ENCODE results near the gene NOL12.
"Not testable (repeated sequence)": the region's sequence is repeated elsewhere in the genome, so short reads cannot be mapped to it uniquely, and the experiment has no call there.

Gene NOL12

GRCh38 chr22:37703906-37704305, 17.8 kb downstream of the NOL12 start:
- no peak for DNase-seq
- in situ Hi-C loops (cut with MboI; ENCODE audit: low pct_unique_long_range_greater_than_20kb, low sequenced_read_pairs): no loop called here

DNA sequence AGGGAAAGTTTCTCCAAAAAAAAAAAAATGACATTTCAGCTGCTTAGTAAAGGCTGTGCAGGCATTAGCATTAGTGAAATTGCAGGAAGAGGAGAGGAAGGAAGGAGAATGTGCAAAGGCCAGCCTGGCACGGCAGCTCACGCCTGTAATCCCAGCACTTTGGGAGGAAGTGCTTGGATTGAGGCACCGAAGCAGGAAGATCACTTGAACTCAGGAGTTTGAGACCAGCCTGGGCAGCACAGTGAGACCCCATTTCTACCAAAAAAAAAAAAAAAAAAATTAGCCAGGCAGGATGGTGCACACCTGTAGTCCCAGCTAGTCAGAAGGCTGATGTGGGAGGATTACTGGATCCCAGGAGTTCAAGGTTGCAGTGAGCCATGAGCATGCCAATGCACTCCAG, 18.5 kb downstream of the NOL12 start:
- DNase-seq: no peak
- in situ Hi-C loops (cut with MboI; ENCODE audit: low pct_unique_long_range_greater_than_20kb, low sequenced_read_pairs): no loop called here

DNA sequence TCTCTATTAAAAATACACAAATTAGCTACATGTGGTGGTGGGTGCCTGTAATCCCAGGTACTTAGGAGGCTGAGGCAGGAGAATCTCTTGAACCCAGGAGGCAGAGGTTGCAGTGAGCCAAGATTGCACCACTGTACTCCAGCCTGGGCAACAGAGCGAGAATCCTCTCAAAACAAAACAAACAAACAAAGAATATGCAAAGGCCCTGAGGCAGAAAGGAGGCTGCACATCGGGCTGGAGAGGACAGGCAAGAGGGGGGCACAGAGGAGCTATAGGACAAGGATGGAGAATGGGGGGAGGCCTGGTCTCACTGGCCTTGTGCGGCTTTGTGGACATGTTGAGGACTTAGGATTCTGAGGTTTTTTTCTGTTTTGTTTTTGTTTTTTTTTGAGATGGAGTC, 19.1 kb downstream of the NOL12 start:
- in situ Hi-C loops (cut with MboI; ENCODE audit: low pct_unique_long_range_greater_than_20kb, low sequenced_read_pairs): no loop called here
- no peak for DNase-seq

- in situ Hi-C loops (cut with MboI; ENCODE audit: low pct_unique_long_range_greater_than_20kb, low sequenced_read_pairs): no loop called here
Observed at GRCh38 chr22:37708580-37709444, 22.7 kb downstream of the NOL12 start.

DNA sequence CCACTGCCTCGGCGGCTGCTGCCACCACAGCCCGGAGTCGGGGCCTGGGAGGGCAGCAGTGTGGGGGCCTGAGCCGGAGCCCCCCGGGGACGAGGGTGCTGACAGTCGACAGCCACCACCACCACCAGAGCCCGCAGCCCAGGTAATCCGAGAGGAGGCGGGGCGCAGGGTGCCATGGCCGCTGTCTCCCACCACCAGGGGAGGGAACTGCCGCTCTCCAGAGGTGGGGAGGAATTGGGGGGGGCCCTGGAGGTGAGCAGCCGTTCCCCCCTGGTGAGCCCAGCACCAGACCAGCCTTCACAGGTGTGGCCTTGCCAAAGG, 23.3 kb downstream of the NOL12 start:
- DNase-seq: no peak
- in situ Hi-C loops (cut with MboI; ENCODE audit: low pct_unique_long_range_greater_than_20kb, low sequenced_read_pairs): no loop called here

More at GRCh38 chr22:37708580-37709444, 22.7 kb downstream of the NOL12 start:
- no peak for DNase-seq

GRCh38 chr22:37710675-37711074, 24.5 kb downstream of the NOL12 start:
- DNase-seq: no peak
- in situ Hi-C loops (cut with MboI; ENCODE audit: low pct_unique_long_range_greater_than_20kb, low sequenced_read_pairs): no loop called here

GRCh38 chr22:37711490-37711889, 25.3 kb downstream of the NOL12 start:
- in situ Hi-C loops (cut with MboI; ENCODE audit: low pct_unique_long_range_greater_than_20kb, low sequenced_read_pairs): no loop called here
- no peak for DNase-seq

- in situ Hi-C loops (cut with MboI; ENCODE audit: low pct_unique_long_range_greater_than_20kb, low sequenced_read_pairs): no loop called here
- DNase-seq: no peak
Observed at GRCh38 chr22:37713761-37714160, 27.6 kb downstream of the NOL12 start.

- in situ Hi-C loops (cut with MboI; ENCODE audit: low pct_unique_long_range_greater_than_20kb, low sequenced_read_pairs): no loop called here
- DNase-seq: no peak
Observed at GRCh38 chr22:37714634-37715033, 28.5 kb downstream of the NOL12 start.

- no peak for DNase-seq
- in situ Hi-C loops (cut with MboI; ENCODE audit: low pct_unique_long_range_greater_than_20kb, low sequenced_read_pairs): no loop called here
Observed at GRCh38 chr22:37715760-37716159, 29.6 kb downstream of the NOL12 start.

- DNase-seq: no peak
- in situ Hi-C loops (cut with MboI; ENCODE audit: low pct_unique_long_range_greater_than_20kb, low sequenced_read_pairs): no loop called here
Observed at GRCh38 chr22:37716708-37717107, 30.6 kb downstream of the NOL12 start.

DNA sequence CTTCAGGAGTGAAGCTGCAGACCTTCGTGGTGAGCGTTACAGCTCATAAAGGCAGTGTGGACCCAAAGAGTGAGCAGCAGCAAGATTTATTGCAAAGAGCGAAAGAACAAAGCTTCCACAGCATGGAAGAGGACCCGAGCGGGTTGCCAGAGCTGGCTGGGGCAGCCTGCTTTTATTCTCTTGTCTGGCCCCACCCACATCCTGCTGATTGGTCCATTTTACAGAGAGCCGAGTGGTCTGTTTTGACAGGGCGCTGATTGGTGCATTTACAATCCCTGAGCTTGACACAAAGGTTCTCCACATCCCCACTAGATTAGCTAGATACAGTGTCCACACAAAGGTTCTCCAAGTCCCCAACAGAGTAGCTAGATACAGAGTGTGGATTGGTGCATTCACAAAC, 31.1 kb downstream of the NOL12 start:
- in situ Hi-C loops (cut with MboI; ENCODE audit: low pct_unique_long_range_greater_than_20kb, low sequenced_read_pairs); DNase-seq: not testable (repeated sequence)

- in situ Hi-C loops (cut with MboI; ENCODE audit: low pct_unique_long_range_greater_than_20kb, low sequenced_read_pairs): not testable (repeated sequence)
Observed at GRCh38 chr22:37717746-37718305, 31.7 kb downstream of the NOL12 start.

DNA sequence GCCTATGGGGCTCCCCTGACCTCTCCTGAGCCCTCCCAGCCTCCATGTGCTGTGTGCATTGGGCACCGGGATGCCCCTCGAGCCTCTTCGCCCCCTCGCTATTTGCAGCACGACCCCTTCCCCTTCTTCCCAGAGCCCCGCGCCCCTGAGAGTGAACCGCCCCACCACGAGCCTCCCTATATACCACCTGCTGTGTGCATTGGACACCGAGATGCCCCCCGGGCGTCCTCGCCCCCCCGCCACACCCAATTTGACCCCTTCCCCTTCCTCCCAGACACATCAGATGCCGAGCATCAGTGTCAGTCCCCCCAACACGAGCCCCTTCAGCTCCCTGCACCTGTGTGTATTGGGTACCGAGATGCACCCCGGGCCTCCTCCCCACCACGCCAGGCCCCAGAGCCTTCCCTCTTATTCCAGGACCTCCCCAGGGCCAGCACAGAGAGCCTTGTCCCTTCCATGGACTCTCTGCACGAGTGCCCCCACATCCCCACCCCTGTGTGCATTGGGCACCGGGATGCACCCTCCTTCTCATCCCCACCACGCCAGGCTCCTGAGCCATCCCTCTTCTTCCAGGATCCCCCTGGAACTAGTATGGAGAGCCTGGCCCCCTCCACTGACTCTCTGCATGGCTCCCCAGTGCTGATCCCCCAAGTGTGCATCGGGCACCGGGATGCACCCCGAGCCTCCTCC, 39.6 kb downstream of the NOL12 start:
- in situ Hi-C loops (cut with MboI; ENCODE audit: low pct_unique_long_range_greater_than_20kb, low sequenced_read_pairs): no loop called here
- no peak for DNase-seq

More at GRCh38 chr22:37717746-37718305, 31.7 kb downstream of the NOL12 start:
- DNase-seq: not testable (repeated sequence)

GRCh38 chr22:37726241-37726887, 40.2 kb downstream of the NOL12 start:
- no peak for DNase-seq

GRCh38 chr22:37728620-37729019, 42.5 kb downstream of the NOL12 start:
- no peak for DNase-seq
- in situ Hi-C loops (cut with MboI; ENCODE audit: low pct_unique_long_range_greater_than_20kb, low sequenced_read_pairs): no loop called here

More at GRCh38 chr22:37726241-37726887, 40.2 kb downstream of the NOL12 start:
- in situ Hi-C loops (cut with MboI; ENCODE audit: low pct_unique_long_range_greater_than_20kb, low sequenced_read_pairs): no loop called here

DNA sequence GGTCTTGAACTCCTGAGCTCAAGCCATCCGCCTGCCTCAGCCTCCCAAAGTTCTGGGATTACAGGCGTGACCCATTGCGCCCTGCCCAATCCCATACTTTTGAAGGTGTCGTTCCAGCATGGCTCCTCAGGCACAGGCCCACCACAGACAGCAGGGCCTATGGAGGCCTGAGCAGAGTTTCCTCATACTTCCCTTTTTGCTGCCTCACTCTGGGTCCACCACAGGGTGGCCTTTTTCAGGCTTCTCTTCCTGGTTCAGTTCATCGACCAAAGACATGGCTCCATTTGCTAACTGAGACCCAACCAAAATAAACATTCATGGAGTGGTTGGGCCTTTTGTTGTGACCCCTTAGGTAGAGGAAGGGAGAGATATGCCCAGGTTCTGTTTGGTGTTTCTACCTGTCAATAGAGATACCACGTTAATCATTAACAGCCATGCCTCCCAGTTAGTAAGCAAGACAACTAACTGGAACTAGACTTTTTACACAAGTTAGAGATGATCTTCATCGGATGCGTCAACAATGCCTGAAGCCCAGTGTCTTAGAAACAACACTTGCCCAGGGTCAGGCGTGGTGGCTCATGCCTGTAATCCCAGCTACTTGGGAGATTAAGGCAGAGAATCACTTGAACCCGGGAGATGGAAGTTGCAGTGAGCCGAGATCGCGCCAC, 45.8 kb downstream of the NOL12 start:
- in situ Hi-C loops (cut with MboI; ENCODE audit: low pct_unique_long_range_greater_than_20kb, low sequenced_read_pairs): no loop called here
- DNase-seq: peak; percentile 75

GRCh38 chr22:37732699-37733607, 46.8 kb downstream of the NOL12 start:
- in situ Hi-C loops (cut with MboI; ENCODE audit: low pct_unique_long_range_greater_than_20kb, low sequenced_read_pairs): no loop called here

More at GRCh38 chr22:37732699-37733607, 46.8 kb downstream of the NOL12 start:
- DNase-seq: no peak
